ACC112 (cell line): Measurements from ENCODE around the gene OSGIN1.

Experiments
- H2AFZ ChIP-seq: fragments of 200-600 bp; sonication (generic); one replicate; pipeline ENCODE4 v1.6.0; 2017; ENCODE audit warnings: antibody characterized with exemption, low read length; ENCODE audit not compliant: unreplicated experiment
- H3K27ac ChIP-seq: fragments of 200-600 bp; sonication (generic); 2 replicates; pipeline ENCODE4 v1.5.1; 2014; ENCODE audit warnings: low read depth, mild to moderate bottlenecking, antibody characterized with exemption, low read length, moderate library complexity
- H3K27me3 ChIP-seq: fragments of 200-600 bp; sonication (generic); 2 replicates; pipeline ENCODE4 v1.6.1; 2014; ENCODE audit warnings: mild to moderate bottlenecking, antibody characterized with exemption, low read length, moderate library complexity, mixed read lengths; ENCODE audit not compliant: insufficient read depth
- H3K36me3 ChIP-seq: fragments of 200-600 bp; sonication (generic); 2 replicates; pipeline ENCODE4 v1.6.1; 2016; ENCODE audit warnings: mild to moderate bottlenecking, antibody characterized with exemption, low read length, moderate library complexity, mixed read lengths; ENCODE audit not compliant: insufficient read depth
- H3K4me1 ChIP-seq: fragments of 200-600 bp; sonication (generic); one replicate; pipeline ENCODE4 v1.6.1; 2016; ENCODE audit warnings: low read length, mixed read lengths; ENCODE audit not compliant: insufficient read depth, unreplicated experiment, control insufficient read depth
- H3K4me3 ChIP-seq: fragments of 200-600 bp; sonication (generic); 2 replicates; pipeline ENCODE4 v1.5.1; 2014; ENCODE audit warnings: mild to moderate bottlenecking, low read depth, low read length
- H3K79me2 ChIP-seq: fragments of 200-600 bp; sonication (generic); one replicate; pipeline ENCODE4 v1.6.0; 2016; ENCODE audit warnings: low read length; ENCODE audit not compliant: control insufficient read depth, unreplicated experiment, insufficient read depth

The OSGIN1 gene

DNA sequence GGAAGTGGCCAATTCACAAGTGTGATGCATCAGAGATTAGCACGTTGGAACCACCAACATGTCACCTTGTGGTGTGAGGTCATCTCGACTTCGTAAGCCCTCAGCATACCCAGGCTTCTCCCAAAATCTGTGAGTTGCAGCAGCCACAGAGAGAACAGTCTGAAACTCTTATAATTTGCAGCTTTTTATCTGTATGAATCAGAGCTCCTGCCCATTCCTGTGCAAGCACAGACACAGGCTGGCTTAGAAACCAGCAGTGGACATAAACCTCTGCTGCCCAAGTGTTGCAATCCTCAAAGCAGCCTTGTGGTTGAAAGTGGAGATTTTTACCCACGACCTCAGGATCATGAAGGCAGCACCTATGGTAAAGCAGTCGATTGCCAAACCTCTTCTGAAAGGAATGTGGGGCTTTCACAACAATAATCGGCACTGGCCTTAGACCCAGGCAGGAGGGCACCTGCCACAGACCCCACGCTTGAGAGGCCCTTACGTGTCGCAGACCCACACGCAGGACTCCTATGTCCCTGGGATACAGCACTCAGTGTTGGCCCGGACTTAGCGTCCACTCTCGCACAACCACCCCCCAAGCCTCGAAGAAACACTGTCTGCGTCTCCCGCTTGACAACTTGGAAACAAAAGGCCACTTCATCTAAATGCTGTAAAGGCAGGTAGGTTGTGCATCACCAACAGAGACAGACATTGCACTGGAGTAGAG lies 24.5 kb upstream of the OSGIN1 start:
- Histone ChIP-seq H3K4me1 (peaks cover 17% of the 10 kb centered on the region), H3K27me3 (no peaks in the 10 kb centered on the region), H3K4me3 (no peak overlapping the region), H3K36me3 (no peaks in the 10 kb centered on the region), H3K79me2 (no peaks in the 10 kb centered on the region), H3K27ac (no peak overlapping the region), H2AFZ (no peak overlapping the region)

DNA sequence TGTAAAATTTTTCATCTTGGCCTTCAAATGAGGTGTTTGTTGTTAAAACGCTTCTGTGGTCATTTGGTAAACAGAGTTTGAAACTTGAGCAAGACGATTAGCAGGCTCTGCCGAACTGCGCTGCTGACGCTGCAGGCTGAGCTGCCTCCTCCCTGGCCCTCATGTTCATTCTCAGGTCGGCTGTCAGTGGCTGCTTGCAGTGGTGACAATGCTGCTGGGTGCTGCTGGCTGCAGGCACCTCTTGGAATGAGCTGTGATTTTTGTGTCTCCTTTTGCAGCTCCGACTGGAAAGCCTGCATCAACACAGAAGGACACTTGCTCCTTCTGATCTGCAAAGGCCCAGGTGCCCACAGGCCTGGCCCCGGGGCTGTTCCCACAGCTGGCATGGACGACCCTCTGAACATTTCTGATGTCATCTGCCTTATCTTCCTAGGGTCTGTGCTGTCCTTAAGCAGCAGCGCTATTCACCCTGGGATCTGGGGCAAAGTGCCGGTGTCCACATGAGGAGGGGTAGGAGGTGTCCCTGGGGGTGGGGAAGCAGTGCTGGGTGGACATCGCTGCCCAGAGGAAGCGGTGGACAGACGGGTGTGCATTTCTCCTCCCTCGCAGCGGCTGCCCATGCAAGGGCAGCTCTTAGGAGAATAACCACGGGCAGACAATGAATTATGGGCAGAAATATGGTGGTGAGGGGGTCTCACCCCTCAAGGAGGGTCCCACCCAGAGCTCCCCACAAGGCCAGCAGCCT lies 23.1 kb upstream of the OSGIN1 start:
- Histone ChIP-seq H2AFZ (no peak overlapping the region), H3K4me3 (no peak overlapping the region)

DNA sequence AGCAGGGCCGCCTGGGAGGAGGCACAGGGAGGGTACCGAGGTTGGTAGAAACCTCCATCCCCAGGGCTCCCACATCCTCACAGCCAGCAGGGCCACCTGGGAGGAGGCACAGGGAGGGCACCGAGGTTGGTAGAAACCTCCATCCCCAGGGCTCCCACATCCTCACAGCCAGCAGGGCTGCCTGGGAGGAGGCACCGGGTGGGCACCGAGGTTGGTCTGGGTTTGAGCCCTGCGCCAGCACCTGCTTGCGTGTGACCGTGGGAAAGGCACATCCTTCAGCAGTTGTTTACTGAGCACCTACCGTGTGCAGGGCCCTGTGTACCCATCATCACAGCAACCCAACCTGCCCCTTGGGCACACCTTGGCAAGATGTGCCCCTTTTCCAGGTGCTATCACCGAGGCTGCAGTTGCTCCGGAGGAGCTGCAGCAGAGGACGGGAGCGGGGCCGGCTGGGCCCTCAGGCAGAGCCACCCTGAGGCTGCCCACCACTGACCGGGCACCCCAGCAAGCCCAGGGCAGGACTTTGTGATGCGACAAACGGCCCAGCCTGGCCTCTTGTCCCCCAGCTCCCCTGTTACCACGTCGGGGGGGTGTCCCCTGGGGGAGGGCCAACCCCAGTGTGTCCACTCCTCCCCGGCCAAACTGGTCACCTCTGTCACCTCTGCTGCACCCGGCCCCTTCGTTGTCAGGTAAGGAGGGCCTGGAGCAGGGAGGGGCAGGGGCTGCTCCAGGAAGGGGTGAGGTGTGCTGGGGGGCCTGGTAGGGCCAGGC lies 22.1 kb upstream of the OSGIN1 start:
- Histone ChIP-seq H3K79me2 (no peaks in the 10 kb centered on the region), H3K27me3 (no peaks in the 10 kb centered on the region), H3K36me3 (no peaks in the 10 kb centered on the region), H3K4me1 (peaks cover 21% of the 10 kb centered on the region), H2AFZ (no peak overlapping the region), H3K27ac (no peak overlapping the region), H3K4me3 (no peak overlapping the region)

More for the DNA sequence above, 23.1 kb upstream of the OSGIN1 start:
- H3K27ac ChIP-seq = no peak overlapping the region
- H3K36me3 ChIP-seq = no peaks in the 10 kb centered on the region
- peaks cover 21% of the 10 kb centered on the region for H3K4me1 ChIP-seq
- no peaks in the 10 kb centered on the region for H3K27me3 ChIP-seq
- H3K79me2 ChIP-seq = no peaks in the 10 kb centered on the region

DNA sequence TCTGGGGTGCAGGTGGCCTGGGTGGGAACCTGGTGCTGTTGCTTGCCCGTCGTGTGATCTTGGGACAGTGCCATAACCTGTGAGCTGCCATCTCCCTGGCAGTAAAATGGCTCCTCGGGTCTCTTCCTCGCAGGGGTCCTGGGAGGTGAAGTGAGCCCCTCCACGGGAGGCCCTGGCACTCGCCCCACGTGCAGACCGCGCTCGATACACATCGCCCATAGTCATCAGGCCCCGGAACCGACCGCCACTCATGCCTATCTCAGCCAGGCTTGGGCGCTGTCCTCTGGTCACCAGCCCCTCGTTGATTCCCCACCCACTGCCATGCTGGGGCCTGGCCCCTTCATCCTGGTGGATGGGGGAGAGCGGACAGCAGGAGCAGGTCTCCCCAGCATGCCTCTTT lies 21.5 kb upstream of the OSGIN1 start:
- H3K4me3 ChIP-seq = no peak overlapping the region
- no peaks in the 10 kb centered on the region for H3K36me3 ChIP-seq
- H2AFZ ChIP-seq = no peak overlapping the region
- H3K27me3 ChIP-seq = no peaks in the 10 kb centered on the region
- peaks cover 17% of the 10 kb centered on the region for H3K4me1 ChIP-seq
- no peaks in the 10 kb centered on the region for H3K79me2 ChIP-seq
- H3K27ac ChIP-seq = no peak overlapping the region

DNA sequence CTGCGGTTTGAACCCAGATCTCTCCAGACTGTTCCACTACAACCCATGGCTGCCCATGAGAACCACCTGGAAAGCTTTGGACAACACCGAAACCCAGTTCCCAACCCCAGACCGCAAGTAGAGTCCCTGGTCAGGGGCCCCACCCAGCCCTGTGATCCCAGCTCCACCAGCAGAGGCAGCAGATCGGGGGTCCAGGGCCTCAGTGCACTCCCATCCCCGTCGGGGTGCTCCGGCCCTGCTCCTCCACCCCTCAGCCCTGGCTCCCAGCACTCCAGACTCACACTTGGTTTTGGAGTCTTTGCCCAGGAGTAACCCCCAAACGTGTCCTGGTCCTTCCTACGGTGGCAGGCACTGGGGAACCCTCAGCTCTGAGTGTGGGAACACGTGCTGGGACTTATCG lies 20.7 kb upstream of the OSGIN1 start:
- no peaks in the 10 kb centered on the region for H3K36me3 ChIP-seq
- H3K4me1 ChIP-seq = peaks cover 16% of the 10 kb centered on the region
- H3K79me2 ChIP-seq = no peaks in the 10 kb centered on the region
- H2AFZ ChIP-seq = no peak overlapping the region
- H3K27ac ChIP-seq = no peak overlapping the region
- no peak overlapping the region for H3K4me3 ChIP-seq
- no peaks in the 10 kb centered on the region for H3K27me3 ChIP-seq

DNA sequence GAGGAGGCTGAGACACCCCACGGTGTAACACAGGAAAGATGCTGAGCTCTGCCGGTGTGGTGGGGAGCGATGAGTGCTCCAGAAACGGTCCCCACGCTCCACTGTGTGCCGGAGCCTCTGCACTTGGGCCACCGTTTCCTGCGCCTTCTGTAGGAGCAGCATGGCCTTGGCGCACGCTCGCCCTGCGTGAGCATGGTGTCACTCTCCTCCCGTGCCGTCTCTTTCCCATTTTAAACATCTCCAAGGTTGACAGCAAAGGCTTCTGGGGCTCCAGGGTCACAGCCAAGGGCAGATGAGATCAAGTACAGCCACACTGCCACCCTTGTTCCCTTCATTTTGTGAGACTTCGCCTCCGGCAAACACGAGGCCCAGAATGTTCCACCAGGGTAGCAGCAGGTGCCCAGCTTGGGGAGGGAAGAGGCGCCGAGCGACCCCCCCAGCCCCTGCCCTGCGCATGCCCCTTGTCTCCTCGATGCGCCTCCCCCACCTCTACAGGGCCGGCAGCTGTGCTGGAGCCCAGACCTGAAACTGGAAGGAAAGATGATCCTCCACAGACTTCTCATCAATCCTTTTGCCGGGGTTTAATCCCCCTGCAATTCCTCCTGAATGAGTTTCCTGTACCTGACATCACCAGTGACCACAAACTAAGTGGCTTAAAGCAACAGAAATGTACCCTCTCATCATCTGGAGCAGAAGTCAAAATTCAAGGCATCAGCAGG lies 19.9 kb upstream of the OSGIN1 start:
- Histone ChIP-seq H3K79me2 (no peaks in the 10 kb centered on the region), H3K27ac (no peak overlapping the region), H3K27me3 (no peaks in the 10 kb centered on the region), H3K4me3 (no peak overlapping the region), H3K36me3 (no peaks in the 10 kb centered on the region), H2AFZ (no peak overlapping the region), H3K4me1 (peaks cover 9% of the 10 kb centered on the region)

DNA sequence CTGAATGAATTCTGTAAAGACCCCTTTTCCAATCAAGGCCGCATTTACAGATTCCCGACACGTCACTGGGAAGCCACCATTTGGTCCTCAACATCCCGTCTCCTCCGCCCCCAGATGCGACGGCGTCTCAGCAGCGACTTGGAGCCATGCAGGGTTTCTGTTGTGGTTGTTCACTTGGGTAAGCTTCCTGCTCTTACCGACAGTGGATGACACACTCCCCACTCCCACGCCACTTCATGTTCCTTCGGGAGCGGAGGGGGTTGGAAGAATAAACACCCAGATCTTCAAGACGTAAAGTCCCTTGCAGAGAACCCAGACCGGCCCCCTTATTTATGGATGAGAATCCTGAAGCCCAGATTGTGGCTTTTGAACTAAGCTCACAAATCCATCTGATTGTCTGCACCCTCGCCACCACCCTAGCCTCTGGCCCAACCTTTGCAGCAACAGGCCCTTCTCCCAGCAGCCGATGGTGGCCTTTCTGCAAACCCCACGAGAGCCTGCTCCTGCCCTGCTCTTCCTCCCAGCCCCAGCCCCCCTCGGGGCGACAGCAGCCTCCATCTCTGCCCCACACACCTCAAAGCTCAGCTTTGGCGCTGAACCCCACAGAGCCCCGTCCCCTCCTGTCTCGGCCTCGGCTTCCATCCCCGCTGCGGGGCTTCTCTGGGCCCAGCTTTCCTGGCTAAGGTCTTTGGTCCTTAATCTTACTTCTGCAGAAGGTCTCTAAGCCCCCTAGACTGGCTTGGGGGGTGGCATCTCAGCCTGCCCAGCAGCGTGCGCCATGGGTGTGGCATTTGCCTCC lies 19.0 kb upstream of the OSGIN1 start:
- Histone ChIP-seq H3K27ac (no peak overlapping the region), H3K4me3 (no peak overlapping the region), H3K79me2 (no peaks in the 10 kb centered on the region), H2AFZ (no peak overlapping the region), H3K27me3 (no peaks in the 10 kb centered on the region), H3K4me1 (peaks cover 5% of the 10 kb centered on the region), H3K36me3 (no peaks in the 10 kb centered on the region)

DNA sequence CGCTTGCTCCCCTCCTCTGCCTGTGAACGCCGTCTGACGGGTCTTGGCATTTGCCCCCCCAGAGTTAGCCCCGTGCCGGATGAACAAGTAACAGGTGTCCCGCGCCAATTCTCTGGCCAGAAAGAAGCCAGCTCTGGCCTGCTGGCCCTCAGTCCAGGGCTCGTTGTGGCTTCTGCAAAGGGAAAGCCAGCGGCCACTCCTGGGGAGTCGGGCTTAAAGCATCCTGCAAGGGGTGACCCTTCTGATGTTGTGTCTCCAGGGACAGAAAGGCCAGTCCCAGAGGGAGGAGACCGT lies 18.4 kb upstream of the OSGIN1 start:
- H2AFZ ChIP-seq = no peak overlapping the region
- no peaks in the 10 kb centered on the region for H3K79me2 ChIP-seq
- no peaks in the 10 kb centered on the region for H3K27me3 ChIP-seq
- no peak overlapping the region for H3K27ac ChIP-seq
- H3K4me3 ChIP-seq = no peak overlapping the region
- H3K36me3 ChIP-seq = no peaks in the 10 kb centered on the region
- peaks cover 5% of the 10 kb centered on the region for H3K4me1 ChIP-seq

DNA sequence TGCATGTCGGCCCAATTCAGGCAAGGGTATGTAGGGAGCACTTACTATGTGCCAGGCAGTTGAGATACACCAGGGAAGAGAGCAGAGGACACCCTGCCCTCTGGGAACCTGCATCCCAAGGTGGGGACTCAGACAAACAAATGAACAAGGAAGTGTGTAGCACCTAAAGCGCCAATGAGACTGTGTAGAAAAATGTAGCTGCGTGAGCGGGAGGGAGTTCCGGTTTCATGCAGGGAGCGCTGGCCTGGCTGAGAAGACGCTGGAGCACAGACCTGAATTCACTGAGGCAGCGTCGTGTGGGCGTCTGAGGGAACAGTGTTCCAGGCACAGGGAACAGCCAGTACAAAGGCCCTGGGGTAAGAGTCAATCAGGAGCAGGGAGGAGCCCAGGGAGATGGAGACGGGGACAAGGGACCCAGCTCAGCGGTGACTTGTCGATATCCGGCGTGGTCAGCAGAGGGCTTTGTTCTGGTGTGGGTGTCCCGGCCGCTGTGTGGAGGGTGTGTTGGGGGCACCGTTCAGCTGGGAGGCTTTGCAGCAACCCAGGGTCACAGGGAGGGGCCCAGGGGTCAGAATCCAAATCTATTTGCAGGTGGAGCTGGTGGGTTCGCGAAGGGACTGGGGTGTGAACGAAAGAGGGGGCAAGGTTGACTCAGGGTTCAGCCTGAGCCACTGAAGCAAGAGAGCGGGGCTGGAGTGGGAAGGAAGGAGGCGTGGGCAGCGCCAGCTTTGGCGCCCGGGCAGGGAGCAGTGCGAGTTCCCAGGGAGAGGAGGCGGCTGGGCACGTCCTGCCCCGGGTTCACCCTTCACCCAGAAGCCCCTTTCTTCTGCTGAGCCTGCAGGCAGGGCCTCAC lies 17.8 kb upstream of the OSGIN1 start:
- no peak overlapping the region for H3K27ac ChIP-seq
- no peak overlapping the region for H3K4me3 ChIP-seq
- H3K27me3 ChIP-seq = no peaks in the 10 kb centered on the region
- H3K36me3 ChIP-seq = no peaks in the 10 kb centered on the region
- peaks cover 5% of the 10 kb centered on the region for H3K4me1 ChIP-seq
- H2AFZ ChIP-seq = no peak overlapping the region
- H3K79me2 ChIP-seq = no peaks in the 10 kb centered on the region
